Ascending aorta (tissue), 2 donors: ENCODE results near the gene BAZ2B. TPM values are rescaled to one million over a fixed set of nuclear protein-coding genes. Genes with fewer than 3 reads are reported as not detected.

Experiments
- DNase-seq, 2 donors: peaks; one replicate each; pipeline ENCODE4 v3.0.0-alpha.2; 2019; ENCODE audit warnings: low spot score in 2 of 2
- H3K27ac ChIP-seq, 2 donors: fragments of 200-600 bp; sonication (generic); one replicate each; pipeline ENCODE4 v1.5.1; 2016 to 2017; ENCODE audit warnings: mild to moderate bottlenecking in 1 of 2
- H3K27me3 ChIP-seq: fragments of 200-600 bp; sonication (generic); one replicate; pipeline ENCODE4 v1.5.1; 2017
- H3K36me3 ChIP-seq, 2 donors: fragments of 200-600 bp; sonication (generic); one replicate each; pipeline ENCODE4 v1.5.1; 2016
- H3K4me1 ChIP-seq, 2 donors: fragments of 200-600 bp; sonication (generic); one replicate each; pipeline ENCODE4 v1.5.1; 2016 to 2017; ENCODE audit warnings: mild to moderate bottlenecking in 1 of 2
- H3K4me3 ChIP-seq, 2 donors: fragments of 200-600 bp; sonication (generic); one replicate each; pipeline ENCODE4 v1.5.1; 2016 to 2017; ENCODE audit warnings: mild to moderate bottlenecking in 1 of 2
- H3K9me3 ChIP-seq, 2 donors: fragments of 200-600 bp; sonication (generic); one replicate each; pipeline ENCODE4 v1.5.1; 2016
- intact Hi-C: fragments of 100-400 bp; cut with DNase I; formaldehyde crosslinking; loops from one replicate; pipeline ENCODE4 v1.15.1; 2023
- total RNA-seq: library from RNA; depleted of rRNA; stranded (reverse); fragments of >200 nt; gene quantifications from one replicate; pipeline ENCODE4 v1.1.0, GENCODE V29; 2016
- TF ChIP-seq, protein P1 (sequence below), 3 experiments: fragments of 200-600 bp in 2 of 3; fragments of 450-650 bp in 1 of 3; sonication (generic) in 2 of 3; IDR thresholded peaks; one replicate each; pipeline ENCODE4 v1.5.1; 2016 to 2019; ENCODE audit warnings: antibody characterized with exemption in 3 of 3, mild to moderate bottlenecking in 1 of 3, moderate library complexity in 1 of 3

Gene BAZ2B
- total RNA-seq, 1 donor from 2014 or later = 30.8 TPM

DNA sequence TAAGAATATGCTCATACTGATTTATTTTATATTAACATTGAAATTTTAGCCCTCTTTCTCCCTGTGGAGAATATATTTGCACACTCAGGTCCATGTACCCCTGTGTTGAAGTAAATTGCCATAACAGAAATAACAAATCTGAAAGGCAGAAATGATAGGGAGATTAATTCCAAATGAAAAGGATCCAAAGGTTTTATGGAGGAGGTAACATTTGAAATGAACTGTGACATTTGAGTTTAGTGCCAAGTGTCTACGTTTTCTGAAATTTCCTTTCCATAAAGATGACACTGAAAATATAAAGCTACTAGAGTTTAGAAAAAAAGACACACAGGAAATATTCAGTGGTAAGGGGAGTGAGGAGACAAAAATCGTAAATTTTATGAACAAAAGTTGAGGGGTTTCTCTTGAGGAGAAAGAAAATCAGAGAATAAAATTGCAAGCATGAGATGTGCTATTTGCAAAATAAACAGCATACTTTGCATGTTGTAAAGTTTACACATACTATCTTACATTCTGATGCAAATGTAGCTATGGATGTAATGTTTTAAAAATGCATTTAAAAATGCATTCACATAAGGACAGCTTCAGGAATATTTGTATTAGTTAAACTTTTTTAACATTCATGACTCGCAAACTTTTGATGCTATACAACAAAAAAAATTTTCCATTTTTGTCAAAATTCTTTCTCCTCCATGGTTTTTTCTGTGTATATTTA, 69.5 kb downstream of the BAZ2B start:
- Histone ChIP-seq H3K4me1 (no peaks in the 10 kb centered on the region), H3K36me3 (peaks cover 3 to 16% of the 10 kb centered on the region in 2 donors), H3K4me3 (no peak overlapping the region), H3K9me3 (peaks cover 10 to 13% of the 10 kb centered on the region in 2 donors), H3K27ac (no peak overlapping the region), H3K27me3 (no peaks in the 10 kb centered on the region)
- intact Hi-C loops = no loop called here
- TF ChIP-seq, protein P1, sequence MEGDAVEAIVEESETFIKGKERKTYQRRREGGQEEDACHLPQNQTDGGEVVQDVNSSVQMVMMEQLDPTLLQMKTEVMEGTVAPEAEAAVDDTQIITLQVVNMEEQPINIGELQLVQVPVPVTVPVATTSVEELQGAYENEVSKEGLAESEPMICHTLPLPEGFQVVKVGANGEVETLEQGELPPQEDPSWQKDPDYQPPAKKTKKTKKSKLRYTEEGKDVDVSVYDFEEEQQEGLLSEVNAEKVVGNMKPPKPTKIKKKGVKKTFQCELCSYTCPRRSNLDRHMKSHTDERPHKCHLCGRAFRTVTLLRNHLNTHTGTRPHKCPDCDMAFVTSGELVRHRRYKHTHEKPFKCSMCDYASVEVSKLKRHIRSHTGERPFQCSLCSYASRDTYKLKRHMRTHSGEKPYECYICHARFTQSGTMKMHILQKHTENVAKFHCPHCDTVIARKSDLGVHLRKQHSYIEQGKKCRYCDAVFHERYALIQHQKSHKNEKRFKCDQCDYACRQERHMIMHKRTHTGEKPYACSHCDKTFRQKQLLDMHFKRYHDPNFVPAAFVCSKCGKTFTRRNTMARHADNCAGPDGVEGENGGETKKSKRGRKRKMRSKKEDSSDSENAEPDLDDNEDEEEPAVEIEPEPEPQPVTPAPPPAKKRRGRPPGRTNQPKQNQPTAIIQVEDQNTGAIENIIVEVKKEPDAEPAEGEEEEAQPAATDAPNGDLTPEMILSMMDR (IDR thresholded peaks at IDR 0.05) = no peak
- no peak for DNase-seq

DNA sequence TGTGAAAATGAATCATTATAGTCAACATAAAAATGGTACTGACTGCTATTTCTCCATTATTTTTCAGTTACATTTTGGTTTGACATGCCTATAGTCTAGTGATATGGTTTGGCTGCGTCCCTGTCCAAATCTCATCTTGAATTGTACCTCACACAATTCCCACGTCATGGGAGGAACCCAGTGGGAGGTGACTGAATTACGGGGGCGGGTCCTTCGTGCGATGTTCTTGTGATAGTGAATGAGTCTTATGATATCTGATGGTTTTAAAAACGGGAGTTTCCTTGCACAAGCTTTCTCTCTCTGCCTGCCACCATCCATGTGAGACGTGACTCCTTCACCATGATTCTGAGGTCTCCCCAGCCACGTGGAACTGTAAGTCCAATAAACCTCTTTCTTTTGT, 70.3 kb downstream of the BAZ2B start:
- Histone ChIP-seq H3K4me1 (no peaks in the 10 kb centered on the region), H3K4me3 (no peak overlapping the region), H3K9me3 (peaks cover 16 to 18% of the 10 kb centered on the region in 2 donors), H3K27me3 (no peaks in the 10 kb centered on the region), H3K36me3 (peaks cover 3 to 24% of the 10 kb centered on the region in 2 donors), H3K27ac (no peak overlapping the region)
- TF ChIP-seq, protein P1 (IDR thresholded peaks at IDR 0.05) = no peak
- intact Hi-C loops = no loop called here
- DNase-seq = no peak

DNA sequence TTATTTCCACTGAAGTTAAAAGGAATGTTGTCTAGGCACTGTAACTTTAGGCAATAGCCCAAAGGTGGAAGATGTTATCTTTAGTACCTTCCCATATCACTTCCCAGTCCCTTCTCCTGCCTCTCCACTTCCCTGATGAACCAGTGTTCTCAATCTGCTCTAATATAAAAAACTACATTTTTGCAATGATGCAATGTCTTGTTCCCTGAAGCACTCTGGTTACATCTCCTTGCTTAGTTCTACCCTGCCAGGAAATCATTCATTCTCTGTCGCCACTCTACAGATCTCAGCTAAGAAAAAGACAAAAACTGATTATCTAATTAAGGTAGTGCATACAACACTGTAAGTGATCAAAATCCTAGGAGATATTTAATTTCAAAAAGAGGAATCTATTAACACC, 71.3 kb downstream of the BAZ2B start:
- Histone ChIP-seq H3K27me3 (no peaks in the 10 kb centered on the region), H3K4me1 (no peaks in the 10 kb centered on the region), H3K27ac (no peak overlapping the region), H3K4me3 (no peak overlapping the region), H3K36me3 (peaks cover 3 to 26% of the 10 kb centered on the region in 2 donors), H3K9me3 (peaks cover 16 to 18% of the 10 kb centered on the region in 2 donors)
- intact Hi-C loops = no loop called here
- no peak for DNase-seq
- TF ChIP-seq, protein P1 (IDR thresholded peaks at IDR 0.05) = no peak

DNA sequence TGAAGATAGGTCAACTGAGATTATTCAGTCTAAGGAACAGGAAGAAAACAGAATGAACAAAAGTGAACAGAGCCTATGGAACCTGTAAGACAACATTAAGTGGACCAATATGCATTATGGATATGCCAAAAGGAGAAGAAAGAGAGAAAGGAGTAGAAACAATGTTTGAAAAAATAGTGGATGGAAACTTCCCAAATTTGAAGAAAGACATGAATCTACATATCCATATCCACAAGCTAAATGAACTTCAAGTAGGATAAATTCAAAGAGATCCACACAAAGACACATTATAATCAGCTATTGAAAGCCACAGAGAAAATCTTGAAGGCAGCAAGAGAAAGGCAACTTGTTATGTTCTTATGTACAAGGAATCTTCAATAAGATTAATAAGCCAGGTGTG, 74.2 kb downstream of the BAZ2B start:
- no peak for DNase-seq
- TF ChIP-seq, protein P1 (IDR thresholded peaks at IDR 0.05) = no peak
- H3K4me1 ChIP-seq = no peaks in the 10 kb centered on the region
- H3K9me3 ChIP-seq = peaks cover 16 to 18% of the 10 kb centered on the region in 2 donors
- no peak overlapping the region for H3K27ac ChIP-seq
- no peaks in the 10 kb centered on the region for H3K27me3 ChIP-seq
- no peak overlapping the region for H3K4me3 ChIP-seq
- intact Hi-C loops = no loop called here
- peaks cover 3 to 29% of the 10 kb centered on the region in 2 donors for H3K36me3 ChIP-seq

DNA sequence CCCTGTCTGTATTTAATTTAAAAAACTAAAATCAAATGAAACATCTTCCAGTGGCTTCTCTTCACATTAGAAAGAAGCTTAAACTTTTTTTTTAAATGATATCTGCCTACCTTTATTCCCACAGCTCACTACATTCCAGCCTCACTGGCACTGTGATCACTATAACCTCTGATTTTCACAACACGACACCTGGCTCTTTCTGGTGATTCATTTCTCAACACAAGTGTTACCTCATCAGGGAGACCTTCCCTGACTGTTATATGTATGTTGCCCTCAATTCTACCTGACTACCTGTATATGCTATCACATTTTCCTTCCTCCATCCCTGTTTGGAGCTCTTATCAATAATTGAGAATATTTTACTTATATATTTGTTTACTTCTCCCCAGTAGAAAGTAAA, 76.6 kb downstream of the BAZ2B start:
- Histone ChIP-seq H3K4me3 (no peak overlapping the region), H3K9me3 (peaks cover 16 to 18% of the 10 kb centered on the region in 2 donors), H3K36me3 (peaks cover 3 to 27% of the 10 kb centered on the region in 2 donors), H3K27ac (no peak overlapping the region), H3K4me1 (no peaks in the 10 kb centered on the region), H3K27me3 (no peaks in the 10 kb centered on the region)
- no peak for DNase-seq
- intact Hi-C loops = no loop called here
- TF ChIP-seq, protein P1 (IDR thresholded peaks at IDR 0.05) = no peak
